NCI-H1930 (cell line): Measurements from ENCODE around the gene LYPD1.

Source experiments
- DNase-seq, 2 experiments: peaks; one replicate each; lab custom pipeline; 2025; lab: John Stamatoyannopoulos, UW

Gene LYPD1

DNA sequence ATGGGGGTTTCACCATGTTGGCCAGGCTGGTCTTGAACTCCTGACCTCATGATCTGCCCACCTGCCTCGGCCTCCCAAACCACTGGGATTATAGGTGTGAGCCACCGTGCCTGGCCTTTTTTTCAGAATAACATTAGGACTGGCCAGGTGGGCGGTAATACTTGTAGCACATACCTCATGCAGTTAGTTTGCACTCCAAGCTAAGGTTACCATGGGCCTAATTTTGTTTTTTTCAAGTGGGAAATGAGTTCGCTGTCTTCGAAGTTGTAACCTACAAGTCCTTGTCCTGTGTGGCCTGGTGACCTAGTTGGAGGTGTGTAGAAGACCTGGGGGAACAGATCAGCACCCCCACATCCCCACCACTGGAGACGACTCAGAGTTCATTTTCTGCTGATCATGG lies 74.8 kb downstream of the LYPD1 start:
- no peak for DNase-seq
